Measurements from ENCODE around the gene BCL3.
"Not testable (repeated sequence)": the region's sequence is repeated elsewhere in the genome, so short reads cannot be mapped to it uniquely, and the experiment has no call there.

BCL3 gene, protein sequence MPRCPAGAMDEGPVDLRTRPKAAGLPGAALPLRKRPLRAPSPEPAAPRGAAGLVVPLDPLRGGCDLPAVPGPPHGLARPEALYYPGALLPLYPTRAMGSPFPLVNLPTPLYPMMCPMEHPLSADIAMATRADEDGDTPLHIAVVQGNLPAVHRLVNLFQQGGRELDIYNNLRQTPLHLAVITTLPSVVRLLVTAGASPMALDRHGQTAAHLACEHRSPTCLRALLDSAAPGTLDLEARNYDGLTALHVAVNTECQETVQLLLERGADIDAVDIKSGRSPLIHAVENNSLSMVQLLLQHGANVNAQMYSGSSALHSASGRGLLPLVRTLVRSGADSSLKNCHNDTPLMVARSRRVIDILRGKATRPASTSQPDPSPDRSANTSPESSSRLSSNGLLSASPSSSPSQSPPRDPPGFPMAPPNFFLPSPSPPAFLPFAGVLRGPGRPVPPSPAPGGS

DNA sequence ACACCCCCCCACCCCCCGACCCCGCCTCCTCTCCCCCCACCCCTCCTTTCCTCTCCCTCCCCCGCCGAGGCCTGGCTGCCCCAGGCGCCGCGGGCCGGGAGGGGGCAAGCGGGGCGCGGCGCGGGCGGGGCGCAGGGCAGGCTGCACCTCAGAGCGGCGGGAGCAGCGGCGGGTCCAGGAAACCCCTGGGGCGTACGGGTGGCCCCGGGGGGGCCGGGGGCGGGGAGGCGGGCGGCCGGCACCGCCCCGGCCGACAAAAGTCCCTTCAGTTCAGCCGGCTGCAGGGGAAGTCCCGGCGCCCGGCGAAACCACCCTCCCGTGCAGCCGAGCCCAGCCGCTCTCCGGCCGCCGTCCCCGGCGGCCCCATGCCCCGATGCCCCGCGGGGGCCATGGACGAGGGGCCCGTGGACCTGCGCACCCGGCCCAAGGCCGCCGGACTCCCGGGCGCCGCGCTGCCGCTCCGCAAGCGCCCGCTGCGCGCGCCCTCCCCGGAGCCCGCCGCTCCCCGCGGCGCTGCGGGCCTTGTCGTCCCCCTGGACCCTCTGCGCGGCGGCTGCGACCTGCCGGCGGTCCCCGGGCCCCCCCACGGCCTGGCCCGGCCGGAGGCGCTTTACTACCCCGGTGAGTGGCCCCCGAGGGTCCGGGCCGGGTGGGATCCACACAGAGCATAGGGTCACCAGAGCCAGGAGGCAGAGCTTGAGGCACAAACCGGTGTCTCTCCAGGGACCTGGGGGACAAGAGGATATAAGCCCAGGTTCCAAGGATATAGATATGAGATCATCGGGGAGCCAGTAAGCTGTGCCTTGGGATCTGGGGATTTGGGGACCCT, at the start of gene BCL3:
Gene BCL3, plus strand, starts transcription at position 283 of the 829 bp plus-strand sequence. Its CDS starts 83 bp downstream, at position 366.
- DNase-seq (ENCODE audit: low read depth in 2 of 2, low spot score in 1 of 2) = peak in 1 of 2 donors; percentile 34

DNA sequence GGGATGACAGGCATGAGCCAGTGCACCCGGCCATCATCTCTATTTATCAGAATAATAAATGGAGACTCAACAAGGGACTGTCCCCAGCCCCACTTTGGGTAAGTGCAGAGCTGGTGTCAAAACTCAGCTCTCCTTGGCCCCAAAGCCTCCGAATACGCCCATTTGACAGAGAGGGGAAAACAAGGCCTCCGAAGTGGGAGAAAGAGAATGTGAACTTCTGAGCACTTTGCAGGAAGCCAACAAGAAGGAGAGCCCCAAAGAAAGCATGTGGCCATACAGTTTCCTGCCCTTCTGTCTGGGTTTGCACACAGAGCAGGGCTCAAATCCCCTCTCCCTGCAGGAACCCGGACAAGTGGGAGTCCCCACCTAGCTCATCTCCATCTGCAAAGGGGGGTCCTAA, 48.0 kb upstream of the BCL3 start:
- DNase-seq (ENCODE audit: low read depth in 2 of 2, low spot score in 1 of 2) = no peak

DNA sequence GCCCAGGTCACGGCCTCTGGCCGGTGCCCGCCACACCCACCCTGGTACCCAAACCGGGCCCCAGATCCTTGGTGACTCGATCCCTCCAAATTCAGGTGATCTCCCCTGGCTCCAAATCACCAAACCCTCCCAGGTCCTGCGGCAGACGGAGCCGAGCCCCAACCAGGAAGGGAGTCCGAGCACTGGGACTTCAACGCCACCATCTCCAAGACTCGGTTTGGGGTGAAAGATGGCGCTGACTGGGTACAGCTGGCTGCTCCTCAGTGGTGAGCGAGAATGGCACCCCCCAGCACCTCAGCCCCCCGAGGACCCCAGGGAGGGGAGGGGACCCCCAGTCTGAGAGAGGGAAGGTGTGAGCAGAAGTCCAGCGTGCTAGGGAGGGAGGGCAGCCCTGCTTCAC, 47.3 kb upstream of the BCL3 start:
- no peak for DNase-seq (ENCODE audit: low read depth in 2 of 2, low spot score in 1 of 2)

DNA sequence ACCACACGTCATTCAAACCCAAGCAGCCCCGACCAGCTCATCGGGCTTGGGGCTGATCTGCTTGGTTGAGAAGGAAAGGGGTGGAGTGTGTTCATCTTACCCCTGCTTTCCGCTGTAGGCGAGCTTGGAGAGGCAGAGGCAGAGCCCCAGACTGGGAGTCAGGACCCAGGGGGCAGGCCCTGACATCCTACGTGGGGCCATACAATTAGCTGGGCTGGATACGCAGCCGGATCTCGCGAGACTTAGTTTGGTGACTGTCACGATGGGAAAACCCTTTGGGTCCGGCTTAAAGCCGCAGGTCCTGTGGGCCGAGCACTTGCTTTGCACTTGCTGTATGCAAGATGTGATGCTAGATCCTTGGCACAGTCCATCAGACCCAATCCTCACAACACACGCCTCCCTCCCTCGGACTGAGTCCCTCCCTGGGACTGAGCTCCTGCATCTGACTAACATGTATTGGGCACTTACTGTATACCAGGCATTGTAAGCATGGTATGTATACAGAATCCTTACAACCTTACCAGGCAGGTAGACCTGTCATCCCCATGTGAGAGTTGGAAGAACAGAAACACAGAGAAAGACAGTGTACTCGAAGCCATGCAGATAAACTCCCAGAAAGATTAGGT, 45.8 kb upstream of the BCL3 start:
- DNase-seq (ENCODE audit: low read depth in 2 of 2, low spot score in 1 of 2) = no peak

DNA sequence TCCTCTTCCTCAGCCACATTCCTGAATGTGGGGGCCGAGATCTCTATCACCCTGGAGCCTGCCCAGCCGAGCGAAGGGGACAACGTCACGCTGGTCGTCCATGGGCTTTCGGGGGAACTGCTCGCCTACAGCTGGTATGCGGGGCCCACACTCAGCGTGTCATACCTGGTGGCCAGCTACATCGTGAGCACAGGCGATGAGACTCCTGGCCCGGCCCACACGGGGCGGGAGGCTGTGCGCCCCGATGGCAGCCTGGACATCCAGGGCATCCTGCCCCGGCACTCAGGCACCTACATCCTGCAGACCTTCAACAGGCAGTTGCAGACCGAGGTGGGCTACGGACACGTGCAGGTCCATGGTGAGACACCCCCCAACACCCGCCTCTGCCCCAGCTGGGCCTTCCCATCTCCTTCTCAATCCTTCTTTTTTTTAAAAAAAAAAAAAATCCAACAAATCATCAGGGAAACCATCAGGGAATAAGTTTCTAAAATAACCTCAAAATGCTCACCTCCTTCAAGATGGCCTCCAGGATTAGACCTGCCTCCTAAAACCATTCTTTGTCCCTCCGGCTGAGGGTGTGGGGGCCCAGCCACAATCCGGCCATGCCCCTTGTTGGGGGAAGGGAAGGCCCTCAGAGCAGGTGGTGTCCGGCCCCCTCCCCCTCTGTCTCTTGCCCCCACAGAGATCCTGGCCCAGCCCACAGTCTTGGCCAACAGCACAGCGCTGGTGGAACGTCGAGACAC, 45.0 kb upstream of the BCL3 start:
- DNase-seq (ENCODE audit: low read depth in 2 of 2, low spot score in 1 of 2) = no peak

DNA sequence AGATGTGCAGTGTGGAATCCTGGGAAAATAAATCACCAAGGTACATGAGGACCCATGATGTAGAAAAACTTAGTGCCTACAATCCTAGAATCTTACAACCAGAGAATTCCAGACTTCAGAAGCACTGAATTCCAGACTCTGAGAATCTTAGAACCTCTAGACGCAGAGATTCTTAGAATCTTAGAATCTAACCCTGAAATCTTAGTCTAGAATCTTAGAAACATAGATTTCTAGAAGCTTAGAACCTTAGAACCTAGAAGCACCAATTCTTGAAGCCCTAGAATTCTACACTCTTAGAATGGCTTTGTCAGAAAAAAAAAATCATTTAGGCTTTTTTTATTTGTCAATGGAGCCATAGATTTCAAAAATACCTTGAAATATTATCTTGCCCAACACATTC, 43.5 kb upstream of the BCL3 start:
- no peak for DNase-seq (ENCODE audit: low read depth in 2 of 2, low spot score in 1 of 2)

DNA sequence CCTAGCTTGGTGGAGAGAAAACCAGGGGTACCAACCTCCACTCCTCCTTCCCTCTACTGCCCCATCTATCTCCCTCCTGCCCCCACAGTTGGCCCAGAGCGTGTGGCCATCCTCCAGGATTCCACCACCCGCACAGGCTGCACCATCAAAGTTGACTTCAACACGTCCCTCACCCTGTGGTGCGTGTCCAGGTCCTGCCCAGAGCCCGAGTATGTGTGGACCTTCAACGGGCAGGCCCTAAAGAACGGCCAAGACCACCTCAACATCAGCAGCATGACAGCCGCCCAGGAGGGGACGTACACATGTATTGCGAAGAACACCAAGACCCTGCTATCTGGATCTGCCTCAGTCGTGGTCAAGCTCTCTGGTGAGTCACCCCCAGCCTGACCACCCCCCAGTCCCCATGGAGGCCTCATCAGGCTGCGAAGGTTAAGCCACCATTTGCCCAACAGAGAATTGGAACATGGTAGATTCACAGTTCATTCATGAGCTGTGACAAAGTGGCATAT, 43.0 kb upstream of the BCL3 start:
- DNase-seq (ENCODE audit: low read depth in 2 of 2, low spot score in 1 of 2) = no peak

DNA sequence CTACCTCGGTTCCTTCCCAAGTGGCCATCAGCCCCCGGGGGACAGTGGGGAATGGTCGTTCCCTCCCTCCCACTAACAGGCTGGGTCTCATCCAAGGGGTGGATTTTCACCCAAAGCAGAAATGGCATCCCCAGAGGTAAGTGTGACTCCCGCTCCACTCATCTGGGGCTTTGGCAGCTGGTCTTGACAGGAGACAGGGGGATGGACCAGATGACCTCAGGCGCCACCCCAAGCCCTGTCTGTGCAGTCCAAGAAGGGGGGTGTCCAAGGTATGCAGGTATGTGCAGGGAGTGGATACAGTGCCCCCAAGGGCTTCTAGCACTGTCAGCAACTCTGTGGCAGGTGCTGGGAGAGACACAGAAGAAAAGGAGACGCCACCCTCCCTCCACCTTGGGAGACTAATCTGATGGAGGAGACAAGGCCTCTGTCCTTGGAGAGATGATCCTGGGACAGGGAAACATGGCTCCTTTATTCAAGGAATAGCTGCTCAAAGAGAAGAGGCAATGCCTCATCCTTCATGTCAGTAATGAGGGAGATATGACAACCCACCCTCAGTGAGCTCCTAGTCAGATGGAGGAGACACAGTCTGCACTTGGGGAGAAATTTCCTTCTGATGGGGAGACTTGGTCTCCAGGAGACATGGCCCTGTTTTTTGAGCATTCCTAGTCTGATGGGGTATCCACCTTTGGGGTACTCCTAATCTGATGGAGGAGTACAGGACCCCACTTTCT, 41.8 kb upstream of the BCL3 start:
- DNase-seq (ENCODE audit: low read depth in 2 of 2, low spot score in 1 of 2) = no peak

DNA sequence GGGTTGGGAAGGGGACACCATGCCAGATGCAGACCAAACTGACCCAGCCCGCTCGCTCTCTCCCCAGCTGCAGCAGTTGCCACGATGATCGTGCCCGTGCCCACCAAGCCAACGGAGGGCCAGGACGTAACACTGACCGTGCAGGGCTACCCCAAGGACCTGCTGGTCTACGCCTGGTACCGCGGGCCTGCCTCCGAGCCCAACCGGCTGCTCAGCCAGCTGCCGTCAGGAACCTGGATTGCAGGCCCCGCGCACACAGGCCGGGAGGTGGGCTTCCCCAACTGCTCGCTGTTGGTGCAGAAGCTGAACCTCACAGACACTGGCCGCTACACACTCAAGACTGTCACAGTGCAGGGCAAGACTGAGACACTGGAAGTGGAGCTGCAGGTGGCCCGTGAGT, 40.7 kb upstream of the BCL3 start:
- no peak for DNase-seq (ENCODE audit: low read depth in 2 of 2, low spot score in 1 of 2)

DNA sequence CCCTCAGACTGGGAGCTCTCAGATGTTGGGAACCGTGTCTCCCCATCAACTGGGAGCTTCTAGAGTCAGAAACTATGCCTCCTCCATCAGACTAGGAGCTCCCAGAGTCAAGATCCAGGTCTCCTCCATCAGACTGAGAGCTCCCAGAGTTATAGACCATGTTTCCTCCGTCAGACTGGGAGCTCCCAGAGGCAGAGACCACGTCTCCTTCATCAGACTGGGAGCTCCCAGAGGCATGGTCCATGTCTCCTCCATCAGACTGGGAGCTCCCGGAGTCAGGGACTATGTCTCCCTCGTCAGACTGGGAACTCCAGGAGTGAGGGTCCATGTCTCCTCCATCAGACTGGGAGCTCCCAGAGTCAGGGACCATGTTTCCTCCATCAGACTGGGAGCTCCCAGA, 39.6 kb upstream of the BCL3 start:
- no peak for DNase-seq (ENCODE audit: low read depth in 2 of 2, low spot score in 1 of 2)

DNA sequence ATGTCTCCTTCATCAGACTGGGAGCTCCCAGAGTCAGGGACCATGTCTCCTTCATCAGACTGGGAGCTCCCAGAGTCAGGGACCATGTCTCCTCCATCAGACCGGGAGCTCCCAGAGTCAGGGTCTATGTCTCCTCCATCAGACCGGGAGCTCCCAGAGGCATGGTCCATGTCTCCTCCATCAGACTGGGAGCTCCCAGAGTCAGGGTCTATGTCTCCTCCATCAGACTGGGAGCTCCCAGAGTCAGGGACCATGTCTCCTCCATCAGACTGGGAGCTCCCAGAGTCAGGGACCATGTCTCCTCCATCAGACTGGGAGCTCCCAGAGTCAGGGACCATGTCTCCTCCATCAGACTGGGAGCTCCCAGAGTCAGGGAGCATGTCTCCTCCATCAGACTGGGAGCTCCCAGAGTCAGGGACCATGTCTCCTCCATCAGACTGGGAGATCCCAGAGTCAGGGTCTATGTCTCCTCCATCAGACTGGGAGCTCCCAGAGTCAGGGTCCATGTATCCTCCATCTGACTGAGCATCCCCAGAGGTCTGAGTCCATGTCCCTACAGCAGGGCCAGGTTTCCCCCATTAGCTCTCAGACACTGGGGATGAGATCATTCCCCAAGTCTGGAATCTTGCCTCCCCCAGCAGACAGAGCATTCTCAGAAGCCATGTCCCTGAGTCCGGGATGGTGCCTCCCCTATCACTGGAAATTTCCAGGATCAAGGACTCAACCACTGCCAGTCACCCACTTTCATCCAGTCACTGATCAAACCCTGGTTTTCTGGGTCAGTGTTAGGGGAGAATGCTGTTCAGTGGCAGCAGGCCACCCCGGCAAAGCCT, 38.9 kb upstream of the BCL3 start:
- not testable (repeated sequence) for DNase-seq (ENCODE audit: low read depth in 2 of 2, low spot score in 1 of 2)

DNA sequence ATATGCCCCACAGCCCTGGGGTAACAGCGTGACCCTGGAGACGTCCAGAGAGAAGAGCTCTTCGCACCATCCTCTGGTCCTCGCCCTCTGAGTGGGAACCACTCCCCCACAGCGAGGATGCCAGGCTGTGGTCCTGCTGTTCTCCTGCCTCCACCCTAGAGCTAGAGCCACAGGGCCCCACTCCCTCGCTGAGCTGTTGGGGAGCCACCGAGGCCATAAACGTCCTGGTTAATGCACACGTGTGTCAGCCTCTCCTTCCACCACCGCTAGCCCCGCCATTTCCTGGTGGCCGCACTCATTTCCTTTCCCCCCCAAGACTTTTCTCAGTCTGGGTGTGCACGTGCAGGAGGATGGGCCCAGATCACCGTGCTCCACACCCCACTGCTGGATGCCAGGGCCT, 38.0 kb upstream of the BCL3 start:
- no peak for DNase-seq (ENCODE audit: low read depth in 2 of 2, low spot score in 1 of 2)

DNA sequence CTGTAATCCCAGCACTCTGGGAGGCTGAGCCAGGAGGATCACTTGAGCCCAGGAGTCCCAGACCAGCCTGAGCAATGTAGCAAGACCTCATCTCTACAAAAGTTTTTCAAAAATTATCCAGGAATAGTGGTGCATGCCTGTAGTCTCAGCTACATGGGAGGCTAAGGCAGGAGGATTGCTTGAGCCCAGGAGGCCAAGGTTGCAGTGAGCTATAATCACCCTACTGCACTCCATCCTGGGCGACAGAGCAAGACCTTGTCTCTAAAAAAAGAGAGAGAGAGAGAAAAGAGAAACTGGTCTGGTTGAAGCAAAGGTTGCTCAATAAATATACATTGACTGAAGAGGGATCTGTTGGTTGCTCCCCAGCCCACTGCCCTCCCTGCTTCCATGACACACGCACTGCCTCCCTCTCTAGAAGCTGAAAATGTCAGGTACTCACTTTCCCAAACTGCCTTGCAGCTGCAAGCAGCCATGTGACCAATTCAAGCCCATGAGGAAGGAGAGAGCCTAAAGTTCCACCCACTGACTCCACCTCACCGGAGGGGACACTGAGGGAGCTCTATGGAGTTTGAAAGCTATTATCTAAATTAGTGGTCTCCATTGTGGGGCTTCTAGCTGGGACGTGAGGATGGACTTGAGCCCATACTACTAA, 35.5 kb upstream of the BCL3 start:
- DNase-seq (ENCODE audit: low read depth in 2 of 2, low spot score in 1 of 2) = no peak

DNA sequence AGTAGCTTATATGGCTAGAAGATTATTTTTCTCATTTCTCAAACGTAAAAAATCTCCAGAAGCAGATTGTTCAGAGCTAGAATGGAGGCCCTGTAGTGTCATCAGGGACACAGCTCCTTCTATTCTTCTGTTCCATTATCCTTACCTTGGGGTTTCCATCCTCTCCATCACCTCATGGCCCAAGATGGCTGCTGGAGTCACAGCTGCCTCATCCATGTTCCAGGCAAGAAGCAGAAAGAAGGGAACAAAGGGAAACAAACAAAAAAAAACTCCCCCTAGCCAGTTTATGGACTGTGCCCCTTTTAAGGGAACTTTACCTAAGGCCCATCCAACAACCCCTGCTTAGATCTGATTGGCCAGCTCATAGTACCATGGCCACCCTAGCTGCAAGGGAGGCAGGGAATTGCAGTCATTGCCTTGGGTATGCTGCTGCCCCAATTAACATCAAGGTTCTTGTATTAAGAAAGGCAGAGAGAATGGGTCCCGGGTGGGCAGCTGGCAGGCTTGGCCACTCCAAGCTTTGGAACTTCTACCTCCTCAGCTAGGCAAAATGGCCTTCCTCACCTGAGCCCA, 33.8 kb upstream of the BCL3 start:
- DNase-seq (ENCODE audit: low read depth in 2 of 2, low spot score in 1 of 2) = no peak

DNA sequence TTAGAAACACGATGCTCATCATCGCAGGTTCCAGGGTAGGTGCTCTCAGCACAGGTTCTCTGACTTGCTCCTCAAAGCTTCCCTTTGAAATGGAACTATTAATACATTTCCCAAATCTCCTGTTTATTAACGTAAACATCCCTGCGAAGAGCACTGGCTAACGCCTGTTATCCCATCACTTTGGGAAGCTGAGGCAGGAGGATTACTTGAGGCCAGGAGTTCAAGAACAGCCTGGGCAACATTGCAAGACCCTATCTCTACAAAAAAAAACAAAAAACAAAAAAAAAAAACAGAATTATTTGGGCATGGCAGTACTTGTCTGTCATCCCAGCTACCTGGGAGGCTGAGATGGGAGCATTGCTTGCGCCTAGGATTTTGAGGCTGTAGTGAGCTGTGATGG, 30.9 kb upstream of the BCL3 start:
- no peak for DNase-seq (ENCODE audit: low read depth in 2 of 2, low spot score in 1 of 2)

DNA sequence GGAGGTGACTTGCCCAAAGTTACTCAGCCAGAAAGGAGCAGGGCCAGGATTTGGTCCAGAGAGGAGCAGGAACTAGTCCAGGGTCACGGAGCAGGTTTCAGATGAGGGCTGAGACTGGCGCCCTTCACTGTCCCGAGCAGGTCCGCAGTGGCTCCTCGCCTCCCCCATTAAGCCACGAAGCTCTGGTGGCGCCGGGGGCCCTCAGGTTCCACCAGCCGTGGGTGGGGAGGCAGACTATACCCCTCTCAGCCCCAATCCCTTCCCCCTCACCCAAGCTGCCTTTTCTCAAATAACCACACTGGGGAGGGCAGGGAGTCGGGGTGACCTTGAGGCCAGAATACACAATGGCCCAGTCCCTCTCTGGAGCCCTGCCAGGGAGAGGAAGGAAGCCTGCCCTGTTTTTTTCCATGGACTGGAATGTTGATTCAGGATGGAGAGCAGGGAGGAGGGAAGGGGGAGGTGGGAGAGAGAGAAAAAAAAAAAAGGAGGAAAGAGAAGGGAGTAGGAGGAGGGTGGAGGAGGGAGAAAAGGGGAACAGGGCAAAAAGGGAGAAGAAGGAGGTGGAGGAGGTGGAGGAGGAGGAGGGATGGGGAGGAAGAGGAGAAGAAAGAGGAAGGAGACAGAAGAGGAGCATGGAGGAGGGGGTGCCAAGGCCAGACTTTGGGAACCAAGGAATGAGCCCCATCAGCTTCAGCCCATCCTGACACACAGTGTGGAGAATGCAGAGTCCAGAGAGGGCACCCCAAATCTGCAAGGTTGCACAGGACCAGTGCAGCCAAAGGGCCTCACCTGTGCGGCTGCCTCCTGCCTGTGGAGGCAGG, 29.9 kb upstream of the BCL3 start:
- DNase-seq (ENCODE audit: low read depth in 2 of 2, low spot score in 1 of 2) = no peak

DNA sequence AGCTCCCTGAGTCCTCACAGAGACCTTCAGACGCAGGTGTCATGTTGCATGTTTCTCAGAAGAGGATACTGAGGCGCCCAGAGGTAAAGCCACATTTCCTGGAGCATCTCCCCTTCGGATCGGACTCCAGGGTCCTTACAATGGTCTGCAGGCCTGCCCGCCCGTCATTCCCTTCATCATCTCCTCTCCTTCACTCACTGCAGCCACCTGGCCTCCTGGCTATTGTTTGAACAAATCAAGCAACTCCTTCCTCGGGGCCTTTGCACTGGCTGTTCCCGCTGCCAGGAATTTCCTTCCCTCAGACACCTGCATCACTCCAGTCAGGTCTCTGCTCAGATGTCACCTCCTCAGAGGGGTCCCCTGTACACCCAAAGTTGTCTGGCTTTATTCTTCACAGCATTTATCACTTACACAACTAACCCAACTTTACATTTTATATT, 29.2 kb upstream of the BCL3 start:
- DNase-seq (ENCODE audit: low read depth in 2 of 2, low spot score in 1 of 2) = no peak

DNA sequence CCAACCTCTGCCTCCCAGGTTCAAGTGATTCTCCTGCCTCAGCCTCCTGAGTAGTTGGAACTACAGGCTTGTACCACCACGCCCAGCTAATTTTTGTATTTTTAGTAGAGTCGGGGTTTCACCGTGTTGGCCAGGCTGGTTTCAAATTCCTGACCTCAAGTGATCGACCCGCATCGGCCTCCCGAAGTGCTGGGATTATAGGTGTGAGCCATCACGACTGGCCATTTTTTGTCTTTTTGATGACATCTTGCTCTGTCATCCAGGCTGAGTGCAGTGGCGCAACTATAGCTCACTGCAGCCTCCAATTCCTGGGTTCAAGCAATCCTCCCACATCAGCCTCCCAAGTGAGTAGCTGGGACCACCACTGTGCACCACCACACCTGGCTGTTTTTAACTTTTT, 28.1 kb upstream of the BCL3 start:
- DNase-seq (ENCODE audit: low read depth in 2 of 2, low spot score in 1 of 2) = not testable (repeated sequence)

Data from stimulated activated CD8-positive, alpha-beta memory T cell treated with anti-CD3 and anti-CD28 coated beads, Interleukin-4, amount 100 ng/mL, for 1 hour (primary cell).